Loucy (cell line): ENCODE measurements around the gene PLXNA2.

Source experiments
- EZH2phosphoT487 ChIP-seq: fragments of 200-600 bp; IDR thresholded peaks from 2 replicates; pipeline ENCODE4 v1.6.1; 2018; ENCODE audit warnings: antibody characterized with exemption, mild to moderate bottlenecking, moderate library complexity, borderline replicate concordance
- TF ChIP-seq, protein P1 (sequence below): fragments of 200-600 bp; sonication (generic); conservative IDR thresholded peaks from 2 replicates; pipeline ENCODE4 v1.5.1; 2014; ENCODE audit warnings: mild to moderate bottlenecking, antibody characterized with exemption, low read length

DNA sequence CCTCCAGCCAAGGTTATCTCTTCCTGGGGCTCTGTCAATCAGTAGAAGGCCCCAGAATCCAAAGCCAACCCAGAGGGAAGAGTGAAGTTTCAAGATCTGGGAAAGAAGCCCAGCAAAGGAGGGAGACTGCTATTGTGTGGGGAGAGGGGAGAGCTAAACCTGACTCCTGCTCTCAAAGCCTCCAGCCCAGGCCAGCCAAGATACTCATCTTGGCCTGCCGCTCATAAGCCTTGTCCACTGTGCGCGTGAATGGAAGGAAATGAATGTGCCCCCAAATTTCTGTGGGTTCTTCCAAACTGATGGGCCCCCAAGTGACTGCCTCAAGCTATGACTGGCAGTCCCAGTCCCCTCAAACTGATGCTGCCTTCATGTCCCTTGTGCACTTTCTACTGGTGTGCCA lies 2.0 kb downstream of the PLXNA2 start:
- TF ChIP-seq, protein P1, sequence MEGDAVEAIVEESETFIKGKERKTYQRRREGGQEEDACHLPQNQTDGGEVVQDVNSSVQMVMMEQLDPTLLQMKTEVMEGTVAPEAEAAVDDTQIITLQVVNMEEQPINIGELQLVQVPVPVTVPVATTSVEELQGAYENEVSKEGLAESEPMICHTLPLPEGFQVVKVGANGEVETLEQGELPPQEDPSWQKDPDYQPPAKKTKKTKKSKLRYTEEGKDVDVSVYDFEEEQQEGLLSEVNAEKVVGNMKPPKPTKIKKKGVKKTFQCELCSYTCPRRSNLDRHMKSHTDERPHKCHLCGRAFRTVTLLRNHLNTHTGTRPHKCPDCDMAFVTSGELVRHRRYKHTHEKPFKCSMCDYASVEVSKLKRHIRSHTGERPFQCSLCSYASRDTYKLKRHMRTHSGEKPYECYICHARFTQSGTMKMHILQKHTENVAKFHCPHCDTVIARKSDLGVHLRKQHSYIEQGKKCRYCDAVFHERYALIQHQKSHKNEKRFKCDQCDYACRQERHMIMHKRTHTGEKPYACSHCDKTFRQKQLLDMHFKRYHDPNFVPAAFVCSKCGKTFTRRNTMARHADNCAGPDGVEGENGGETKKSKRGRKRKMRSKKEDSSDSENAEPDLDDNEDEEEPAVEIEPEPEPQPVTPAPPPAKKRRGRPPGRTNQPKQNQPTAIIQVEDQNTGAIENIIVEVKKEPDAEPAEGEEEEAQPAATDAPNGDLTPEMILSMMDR: no peak
- TF ChIP-seq EZH2phosphoT487: no peak
